NCI-H2227 (cell line): Measurements from ENCODE around the gene IL2RA.
"Not testable (repeated sequence)": the region's sequence is repeated elsewhere in the genome, so short reads cannot be mapped to it uniquely, and the experiment has no call there.

Experiments
- DNase-seq: peaks from one replicate; lab custom pipeline; 2025; ENCODE audit not compliant: unreplicated experiment; lab: John Stamatoyannopoulos, UW

IL2RA gene

GRCh38 chr10:6083523-6084475 is 21.6 kb upstream of the IL2RA start:
- no peak for DNase-seq

- no peak for DNase-seq
Measured at GRCh38 chr10:6082496-6083395, 20.6 kb upstream of the IL2RA start.

GRCh38 chr10:6080417-6080973 is 18.3 kb upstream of the IL2RA start:
- no peak for DNase-seq

GRCh38 chr10:6079044-6079443 is 16.9 kb upstream of the IL2RA start:
- no peak for DNase-seq

- DNase-seq, result no peak
Measured at GRCh38 chr10:6077071-6077675, 15.0 kb upstream of the IL2RA start.

GRCh38 chr10:6074489-6075301 is 12.5 kb upstream of the IL2RA start:
- DNase-seq, result no peak

- DNase-seq, result no peak
Measured at GRCh38 chr10:6072215-6072934, 10.2 kb upstream of the IL2RA start.

- DNase-seq, result no peak
Measured at GRCh38 chr10:6071181-6072175, 9.3 kb upstream of the IL2RA start.

- DNase-seq, result no peak
Measured at GRCh38 chr10:6070660-6071059, 8.5 kb upstream of the IL2RA start.

GRCh38 chr10:6069081-6069931 is 7.1 kb upstream of the IL2RA start:
- DNase-seq, result no peak

- DNase-seq, result no peak
Measured at GRCh38 chr10:6068422-6068821, 6.3 kb upstream of the IL2RA start.

GRCh38 chr10:6068006-6068405 is 5.8 kb upstream of the IL2RA start:
- DNase-seq, result no peak

- no peak for DNase-seq
Measured at GRCh38 chr10:6067457-6067856, 5.3 kb upstream of the IL2RA start.

- no peak for DNase-seq
Measured at GRCh38 chr10:6065835-6066234, 3.7 kb upstream of the IL2RA start.

- DNase-seq, result no peak
Measured at GRCh38 chr10:6065406-6065805, 3.2 kb upstream of the IL2RA start.

- not testable (repeated sequence) for DNase-seq
Measured at GRCh38 chr10:6064726-6065125, 2.6 kb upstream of the IL2RA start.

- DNase-seq, result no peak
Measured at GRCh38 chr10:6064119-6064518, 2.0 kb upstream of the IL2RA start.
